Fibroblast of skin of right quadriceps (primary cell): ENCODE measurements around the gene SMIM26.
"Not testable (repeated sequence)": the region's sequence is repeated elsewhere in the genome, so short reads cannot be mapped to it uniquely, and the experiment has no call there.

Experiments
- DNase-seq: peaks from one replicate; pipeline ENCODE4 v3.0.0-alpha.2; 2013

Gene SMIM26

DNA sequence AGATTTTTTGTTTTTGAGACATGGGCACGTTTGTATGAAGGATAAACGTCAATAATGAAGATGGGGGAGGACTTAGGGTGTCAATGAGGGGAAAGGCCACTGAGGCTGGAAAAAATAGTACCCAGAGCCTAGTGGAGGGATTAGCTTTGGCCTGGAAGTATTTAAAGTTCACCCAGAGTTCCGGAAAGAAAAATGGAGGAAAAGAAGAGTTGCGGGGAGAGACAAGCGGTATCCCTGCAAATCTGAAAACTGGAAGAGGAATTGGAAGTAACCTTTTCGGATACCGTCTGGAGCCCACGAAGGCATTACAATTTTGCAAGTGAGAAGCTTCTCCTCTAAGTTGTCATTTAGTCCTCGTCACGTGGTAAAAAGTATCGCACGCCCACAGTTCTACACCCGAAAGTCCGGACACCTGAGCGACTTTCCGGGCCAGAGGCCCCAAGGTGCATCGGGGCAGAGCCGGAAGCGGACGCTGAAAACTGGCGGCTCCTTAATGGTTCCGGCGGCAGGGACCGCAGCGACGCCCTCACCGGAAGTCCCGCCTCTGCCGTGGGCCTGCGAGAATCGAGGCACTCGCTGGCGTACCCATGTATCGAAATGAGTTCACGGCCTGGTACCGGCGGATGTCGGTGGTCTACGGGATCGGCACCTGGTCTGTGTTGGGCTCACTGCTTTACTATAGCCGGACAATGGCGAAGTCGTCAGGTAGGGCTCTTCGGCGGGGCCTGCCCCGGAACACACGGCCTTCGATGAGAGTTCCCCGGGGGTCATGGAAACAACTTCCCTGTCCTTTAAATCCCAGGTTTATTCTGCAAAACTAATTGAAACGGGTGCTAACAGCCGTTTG is at the start of gene SMIM26:
TSS of gene SMIM26 (plus strand) at position 541 of the 847 bp plus-strand sequence. CDS start at position 588, 47 bp downstream.
- DNase-seq = peak; percentile 86

DNA sequence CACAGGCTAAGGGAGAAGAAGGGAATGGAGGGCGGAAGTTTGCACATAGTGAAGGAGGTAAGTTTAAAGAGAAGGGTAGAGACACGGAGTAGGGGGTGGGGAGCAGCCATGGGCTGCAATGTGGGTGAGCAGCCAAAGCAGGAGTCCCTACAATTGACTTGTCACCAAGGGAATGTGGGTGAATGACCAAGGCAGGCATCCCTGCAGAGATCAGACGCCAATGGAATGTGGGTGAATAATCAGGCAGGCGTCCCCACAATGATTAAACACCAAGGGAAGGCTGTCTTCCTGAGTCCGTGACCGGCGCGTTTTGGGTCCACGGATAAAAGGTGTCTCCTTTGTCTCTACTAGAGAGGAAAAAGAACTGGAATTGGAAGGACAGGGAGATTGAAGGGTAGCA is 45.2 kb upstream of the SMIM26 start:
- peak; percentile 7 for DNase-seq

DNA sequence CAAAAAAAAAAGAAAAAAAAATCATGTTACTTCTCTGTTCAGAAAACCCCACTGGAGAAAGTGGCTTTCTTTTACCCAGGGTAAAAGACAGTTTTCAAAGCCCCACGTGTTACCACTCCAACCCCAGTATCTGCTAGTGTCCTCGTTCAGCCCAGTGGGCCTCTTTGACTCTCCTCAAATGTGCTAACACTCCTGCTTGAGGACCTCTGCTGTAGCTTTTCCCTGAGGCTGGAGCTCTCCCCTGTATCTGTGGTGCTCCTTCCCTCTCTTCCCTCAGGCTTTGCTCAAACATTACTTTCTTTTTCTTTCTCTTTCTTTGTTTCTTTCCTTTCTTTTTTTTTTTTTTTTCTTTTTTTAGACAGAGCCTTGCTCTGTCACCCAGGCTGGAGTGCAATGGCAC is 44.2 kb upstream of the SMIM26 start:
- no peak for DNase-seq

DNA sequence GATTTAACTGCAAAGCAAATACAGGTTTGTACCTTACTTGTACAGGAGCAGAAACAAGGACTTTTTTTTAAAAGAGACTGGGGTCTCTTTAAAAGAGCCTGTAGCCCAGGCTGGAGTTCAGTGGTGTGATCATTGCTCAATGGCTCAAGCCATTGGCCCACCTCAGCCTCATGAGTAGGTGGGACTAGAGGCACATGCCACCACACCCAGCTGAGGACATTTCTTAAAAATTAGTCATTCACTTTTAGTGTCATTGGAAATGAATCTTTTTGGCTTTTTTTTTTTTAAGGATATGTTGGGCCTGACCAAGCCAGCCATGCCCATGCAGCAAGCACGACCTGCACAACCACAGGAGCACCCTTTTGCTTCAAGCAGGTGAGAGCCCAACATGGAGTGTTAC is 42.6 kb upstream of the SMIM26 start:
- DNase-seq = peak; percentile 55

- DNase-seq = not testable (repeated sequence)
Observed at GRCh38 chr20:18526761-18527160, 40.5 kb upstream of the SMIM26 start.

DNA sequence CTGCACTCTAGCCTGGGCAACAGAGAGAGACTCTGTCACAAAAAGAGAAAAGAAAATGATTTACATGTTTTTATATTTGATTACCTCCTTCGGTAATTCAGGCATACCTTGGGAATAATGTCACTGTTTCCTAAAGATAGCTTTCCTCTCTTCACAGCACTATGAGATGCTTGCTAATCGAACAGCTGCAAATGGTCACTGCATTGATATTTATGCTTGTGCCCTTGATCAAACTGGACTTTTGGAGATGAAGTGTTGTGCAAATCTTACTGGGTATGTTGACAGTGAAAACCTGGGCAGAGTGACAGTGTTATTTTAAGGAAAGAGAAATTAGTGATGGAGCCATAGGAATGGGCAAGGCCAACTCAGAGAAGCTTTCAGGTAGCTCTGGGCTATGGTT is 39.9 kb upstream of the SMIM26 start:
- no peak for DNase-seq

- peak; percentile 26 for DNase-seq
Observed at GRCh38 chr20:18527836-18528235, 39.4 kb upstream of the SMIM26 start.

DNA sequence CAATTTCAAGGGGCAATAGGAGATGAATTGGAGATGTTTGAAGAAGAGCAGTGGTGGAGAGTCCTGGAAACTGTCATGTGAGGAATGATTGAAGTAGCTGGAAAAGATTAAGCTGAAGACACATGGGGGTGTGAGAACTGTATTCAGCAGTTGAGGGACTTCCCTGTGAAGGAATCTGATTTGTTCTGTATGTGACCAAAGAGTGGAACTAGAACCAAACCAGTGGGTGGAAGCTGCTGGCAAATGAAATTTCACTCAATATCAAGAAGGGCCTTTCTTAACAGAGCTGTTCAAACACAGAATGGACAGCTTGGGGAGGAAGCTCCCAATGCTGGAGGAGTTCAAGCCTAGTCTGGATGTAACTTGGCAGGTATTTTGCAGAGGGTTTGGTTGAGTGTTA is 38.2 kb upstream of the SMIM26 start:
- no peak for DNase-seq

DNA sequence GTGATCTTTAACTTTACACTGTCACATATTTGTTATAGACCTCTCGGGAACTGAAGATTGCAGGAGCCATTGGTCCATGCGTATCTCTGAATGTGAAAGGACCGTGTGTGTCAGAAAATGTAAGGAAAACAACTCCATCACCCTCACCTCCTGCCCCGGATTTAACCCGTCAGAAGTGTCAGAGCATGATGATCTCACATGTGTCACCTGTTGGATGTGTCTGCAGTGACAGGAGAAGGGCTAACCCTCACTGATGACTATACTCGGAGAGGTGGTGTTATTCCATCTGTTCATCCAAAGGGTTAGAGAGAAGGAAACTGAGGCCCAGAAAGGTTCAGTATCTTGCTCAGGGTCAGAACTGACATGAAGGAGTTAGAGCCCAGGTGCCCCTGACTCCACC is 34.6 kb upstream of the SMIM26 start:
- DNase-seq = no peak

GRCh38 chr20:18533491-18533890 is 33.7 kb upstream of the SMIM26 start:
- DNase-seq = no peak

GRCh38 chr20:18533978-18534644 is 33.1 kb upstream of the SMIM26 start:
- DNase-seq = no peak

DNA sequence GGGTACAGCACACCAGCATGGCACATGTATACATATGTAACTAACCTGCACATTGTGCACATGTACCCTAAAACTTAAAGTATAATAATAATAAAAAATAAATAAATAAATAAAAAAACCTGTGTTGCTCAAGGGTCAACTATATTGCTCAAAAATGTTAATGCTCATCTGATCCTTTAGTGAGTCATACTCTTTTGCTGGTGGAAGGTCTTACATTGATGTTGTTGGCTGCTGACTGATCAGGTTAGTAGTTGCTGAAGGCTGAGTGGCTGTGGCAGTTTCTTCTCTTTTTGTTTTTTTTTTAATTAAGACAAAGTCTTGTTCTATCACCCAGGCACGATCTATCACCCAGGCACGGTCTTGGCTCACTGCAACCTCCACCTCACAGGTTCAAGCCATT is 29.6 kb upstream of the SMIM26 start:
- DNase-seq = no peak

- peak; percentile 3 for DNase-seq
Observed at GRCh38 chr20:18541741-18542140, 25.5 kb upstream of the SMIM26 start.

DNA sequence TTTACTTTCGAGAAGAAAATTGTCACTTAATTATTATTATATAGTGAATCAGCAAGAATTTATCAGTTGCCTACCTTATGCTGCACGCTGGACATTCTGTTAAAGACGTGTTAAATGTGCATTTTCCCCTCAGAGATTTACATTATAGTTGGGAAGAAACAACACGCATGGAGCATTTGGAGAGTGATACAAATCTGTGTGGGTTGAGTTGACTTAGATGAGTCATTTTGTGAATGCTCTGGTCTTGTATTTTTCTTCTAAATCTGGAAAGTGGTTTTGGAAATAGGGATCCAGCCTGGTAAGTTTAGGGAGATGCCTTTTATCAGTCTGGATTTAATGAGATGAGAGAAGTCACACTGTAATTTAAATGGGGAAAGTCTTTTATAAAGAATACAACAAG is 24.0 kb upstream of the SMIM26 start:
- no peak for DNase-seq

GRCh38 chr20:18543932-18544331 is 23.3 kb upstream of the SMIM26 start:
- DNase-seq = no peak

DNA sequence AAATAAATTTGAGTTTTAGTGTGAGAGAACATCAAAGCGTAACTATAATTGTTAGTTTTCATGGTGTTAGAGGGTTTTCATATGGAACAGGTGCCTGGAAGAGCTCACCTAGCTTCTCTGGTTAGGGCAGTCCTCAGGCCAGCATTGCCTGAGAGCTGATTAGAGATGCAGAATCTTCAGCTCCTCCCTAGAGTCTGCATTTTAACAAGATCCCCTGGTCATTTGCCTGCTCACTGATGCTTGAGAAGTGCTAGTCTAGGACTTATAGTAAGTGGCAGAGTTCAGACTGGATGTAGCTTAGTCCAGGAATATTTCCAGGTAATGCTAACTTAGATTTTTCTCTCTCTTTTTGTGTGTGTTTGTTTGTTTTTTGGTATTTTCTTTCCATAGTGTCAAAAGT is 21.7 kb upstream of the SMIM26 start:
- DNase-seq = no peak

DNA sequence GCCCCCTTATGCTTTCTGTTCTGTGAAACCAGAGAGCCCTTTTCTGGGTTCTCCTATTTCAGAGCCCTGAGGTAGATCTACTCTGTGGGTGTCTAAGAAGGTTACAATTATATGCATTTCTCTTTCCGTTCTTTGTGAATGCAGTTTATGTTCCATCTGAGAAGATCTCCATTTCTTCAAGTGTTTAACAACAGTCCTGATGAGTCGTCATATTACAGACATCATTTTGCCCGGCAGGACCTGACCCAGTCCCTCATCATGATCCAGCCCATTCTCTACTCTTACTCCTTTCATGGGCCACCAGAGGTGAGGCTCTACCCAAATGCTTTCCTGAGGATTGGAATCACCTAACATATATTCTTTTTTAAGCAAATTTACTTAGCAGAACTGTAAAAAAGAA is 18.8 kb upstream of the SMIM26 start:
- DNase-seq = no peak

- no peak for DNase-seq
Observed at GRCh38 chr20:18553746-18554145, 13.5 kb upstream of the SMIM26 start.

- no peak for DNase-seq
Observed at GRCh38 chr20:18567739-18568091, 483 bp downstream of the SMIM26 start.

GRCh38 chr20:18571009-18571408 is 3.8 kb downstream of the SMIM26 start:
- no peak for DNase-seq

- no peak for DNase-seq
Observed at GRCh38 chr20:18571578-18571977, 4.3 kb downstream of the SMIM26 start.

DNA sequence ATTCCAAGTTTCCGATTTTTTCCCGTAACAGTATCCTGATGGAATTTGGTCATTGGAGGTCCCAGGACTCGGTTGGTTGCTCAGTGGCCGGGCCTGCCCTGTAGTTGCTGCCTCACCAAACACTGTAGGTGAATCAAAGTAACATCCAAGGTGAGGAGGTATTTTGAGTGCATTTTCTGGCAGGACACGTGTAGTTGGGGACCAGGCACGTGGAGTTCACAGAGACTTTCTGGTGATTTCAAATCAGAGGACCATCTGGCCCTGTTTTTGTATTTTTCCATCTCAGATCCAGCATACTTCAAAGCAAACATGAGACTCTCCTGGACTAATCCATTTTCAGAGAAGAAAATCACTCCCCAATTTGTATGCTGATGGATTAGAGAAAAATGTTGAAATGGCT is 10.7 kb downstream of the SMIM26 start:
- DNase-seq = no peak

GRCh38 chr20:18578581-18578980 is 11.3 kb downstream of the SMIM26 start:
- no peak for DNase-seq

- DNase-seq = no peak
Observed at GRCh38 chr20:18580012-18580411, 12.8 kb downstream of the SMIM26 start.

DNA sequence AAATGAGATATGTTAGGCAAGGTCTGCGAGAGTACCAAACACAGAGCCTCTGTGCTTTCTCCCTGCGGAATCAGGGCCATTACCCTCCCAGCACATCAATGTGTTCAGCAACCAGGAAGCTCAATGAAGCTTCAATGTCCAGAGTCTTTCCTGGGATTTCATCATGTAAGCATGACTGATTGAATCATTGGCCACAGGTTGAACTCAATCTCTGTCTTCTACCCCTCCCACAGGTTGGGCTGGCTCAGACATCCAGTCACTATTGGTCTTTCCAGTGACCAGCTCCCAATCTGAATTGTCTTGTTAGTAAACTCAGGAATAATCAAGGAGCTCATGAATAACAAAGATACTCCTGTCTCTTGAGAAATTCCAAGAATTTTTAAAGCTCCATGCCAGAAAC is 17.9 kb downstream of the SMIM26 start:
- DNase-seq = peak; percentile 76
